Measurements from ENCODE around the gene MYO18A.

The MYO18A gene

GRCh38 chr17:29068818-29069217 is 111.4 kb downstream of the MYO18A start:
- TF ChIP-seq POLR2AphosphoS5 (IDR thresholded peaks at IDR 0.05; ENCODE audit: low read depth, low read length) = no peak
- no peak for TF ChIP-seq TAF1 (IDR thresholded peaks at IDR 0.05; ENCODE audit: borderline replicate concordance, insufficient read depth, low read length)
- no peak for TF ChIP-seq SIN3A (IDR thresholded peaks at IDR 0.05; ENCODE audit: borderline replicate concordance, insufficient read depth, low read length)
- TF ChIP-seq REST (IDR thresholded peaks at IDR 0.05; ENCODE audit: insufficient read depth in 1 of 2, low read depth in 2 of 2, low read length in 2 of 2) = no peak
- no peak for TF ChIP-seq FOXP2 (optimal IDR thresholded peaks at IDR 0.05; ENCODE audit: borderline replicate concordance, extremely low read depth, extremely low read length, insufficient read depth)

DNA sequence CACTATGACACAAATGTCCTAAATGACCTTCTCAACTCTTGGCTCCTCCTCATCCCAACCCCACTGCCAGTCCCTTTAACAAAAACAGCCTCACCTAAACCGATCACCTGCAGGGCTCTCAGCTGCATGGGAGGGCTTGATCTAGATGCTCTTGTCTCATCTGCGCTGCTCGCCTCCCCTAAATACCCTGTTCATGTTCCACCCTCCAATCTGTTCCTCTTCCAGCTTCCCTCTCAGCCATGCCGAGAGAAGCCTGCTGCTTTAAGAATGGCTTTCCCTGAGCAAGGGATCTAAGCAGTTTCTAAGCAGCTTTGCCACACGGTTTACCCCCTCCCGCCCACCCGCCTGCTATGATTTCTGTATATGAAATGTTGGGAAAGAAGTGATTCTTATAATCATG is 113.6 kb downstream of the MYO18A start:
- TF ChIP-seq FOXP2 (optimal IDR thresholded peaks at IDR 0.05; ENCODE audit: borderline replicate concordance, extremely low read depth, extremely low read length, insufficient read depth) = no peak
- TF ChIP-seq POLR2AphosphoS5 (IDR thresholded peaks at IDR 0.05; ENCODE audit: low read depth, low read length) = no peak
- TF ChIP-seq TAF1 (IDR thresholded peaks at IDR 0.05; ENCODE audit: borderline replicate concordance, insufficient read depth, low read length) = no peak

DNA sequence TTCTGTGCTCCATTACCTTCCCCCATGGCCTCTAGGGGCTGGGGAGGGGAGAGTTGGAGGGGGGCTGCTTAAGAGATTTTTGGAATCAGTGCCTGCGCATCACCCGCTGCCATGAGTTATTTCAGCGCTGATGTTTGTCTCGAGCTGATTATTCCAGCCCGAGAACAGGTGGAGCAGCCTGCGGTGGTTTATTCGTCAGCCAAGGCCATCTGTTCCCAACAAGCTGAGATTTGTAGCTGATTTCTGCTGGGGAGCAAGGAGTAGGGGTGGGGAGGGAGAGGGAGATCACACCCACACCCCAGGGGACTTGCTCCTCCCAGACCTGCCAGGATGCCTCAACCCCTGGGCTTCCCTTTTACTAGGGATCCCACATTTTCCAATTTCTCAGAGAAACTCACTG is 114.2 kb downstream of the MYO18A start:
- TF ChIP-seq TAF1 (IDR thresholded peaks at IDR 0.05; ENCODE audit: borderline replicate concordance, insufficient read depth, low read length) (no peak), SIN3A (IDR thresholded peaks at IDR 0.05; ENCODE audit: borderline replicate concordance, insufficient read depth, low read length) (no peak), REST (IDR thresholded peaks at IDR 0.05; ENCODE audit: insufficient read depth in 1 of 2, low read depth in 2 of 2, low read length in 2 of 2) (no peak), POLR2AphosphoS5 (IDR thresholded peaks at IDR 0.05; ENCODE audit: low read depth, low read length) (no peak), FOXP2 (optimal IDR thresholded peaks at IDR 0.05; ENCODE audit: borderline replicate concordance, extremely low read depth, extremely low read length, insufficient read depth) (no peak)

DNA sequence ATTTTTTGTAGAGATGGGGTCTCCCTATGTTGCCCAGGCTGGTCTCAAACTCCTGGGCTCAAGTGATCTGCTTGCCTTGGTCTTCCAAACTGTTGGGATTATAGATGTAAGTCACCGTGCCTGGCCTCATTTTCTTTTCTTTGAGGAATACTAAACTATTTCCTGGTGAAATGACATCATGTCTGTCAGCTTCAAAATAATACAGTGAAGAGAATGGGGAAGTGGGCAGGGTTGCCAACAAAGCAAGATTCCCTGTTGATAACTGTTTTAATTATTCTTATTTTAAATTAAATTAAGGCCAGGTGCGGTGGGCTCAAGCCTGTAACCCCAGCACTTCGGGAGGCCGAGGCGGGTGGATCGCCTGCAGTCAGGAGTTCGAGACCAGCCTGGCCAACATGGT is 116.2 kb downstream of the MYO18A start:
- TF ChIP-seq FOXP2 (optimal IDR thresholded peaks at IDR 0.05; ENCODE audit: borderline replicate concordance, extremely low read depth, extremely low read length, insufficient read depth) = no peak
- no peak for TF ChIP-seq TAF1 (IDR thresholded peaks at IDR 0.05; ENCODE audit: borderline replicate concordance, insufficient read depth, low read length)
- TF ChIP-seq POLR2AphosphoS5 (IDR thresholded peaks at IDR 0.05; ENCODE audit: low read depth, low read length) = no peak
- TF ChIP-seq REST (IDR thresholded peaks at IDR 0.05; ENCODE audit: insufficient read depth in 1 of 2, low read depth in 2 of 2, low read length in 2 of 2) = no peak
- TF ChIP-seq SIN3A (IDR thresholded peaks at IDR 0.05; ENCODE audit: borderline replicate concordance, insufficient read depth, low read length) = no peak

DNA sequence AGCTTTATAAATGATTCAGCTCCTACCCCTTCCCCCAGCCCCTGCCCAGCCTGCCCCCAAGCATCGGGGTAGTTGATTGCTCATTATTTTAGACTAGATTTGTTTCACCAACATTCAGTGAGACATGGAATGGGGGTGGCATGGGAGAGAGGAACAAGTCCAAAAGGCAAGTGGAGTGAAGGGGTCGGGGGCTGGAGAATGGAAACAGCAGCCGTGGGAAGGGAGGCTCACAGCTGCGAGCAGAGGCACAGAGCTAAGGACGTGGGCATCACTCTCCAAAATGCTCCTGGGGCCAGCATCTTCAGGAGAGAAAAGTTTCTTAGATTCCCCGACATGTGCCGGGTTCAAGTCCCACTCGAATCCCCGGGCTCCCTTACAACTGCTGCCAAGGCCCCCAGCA is 118.0 kb downstream of the MYO18A start:
- TF ChIP-seq REST (IDR thresholded peaks at IDR 0.05; ENCODE audit: insufficient read depth in 1 of 2, low read depth in 2 of 2, low read length in 2 of 2) (no peak), SIN3A (IDR thresholded peaks at IDR 0.05; ENCODE audit: borderline replicate concordance, insufficient read depth, low read length) (no peak), TAF1 (IDR thresholded peaks at IDR 0.05; ENCODE audit: borderline replicate concordance, insufficient read depth, low read length) (no peak), POLR2AphosphoS5 (IDR thresholded peaks at IDR 0.05; ENCODE audit: low read depth, low read length) (no peak), FOXP2 (optimal IDR thresholded peaks at IDR 0.05; ENCODE audit: borderline replicate concordance, extremely low read depth, extremely low read length, insufficient read depth) (no peak)
